DOHH2 (cell line): ENCODE data around the gene PATJ.

ENCODE experiments used
- H3F3A ChIP-seq: fragments of 200-600 bp; sonication (generic), shearing (Covaris generic); 2 replicates; pipeline ENCODE4 v1.6.0; 2016; ENCODE audit warnings: antibody characterized with exemption, mild to moderate bottlenecking; ENCODE audit not compliant: control insufficient read depth, insufficient read depth
- H3K27ac ChIP-seq: fragments of 200-600 bp; sonication (generic); 2 replicates; pipeline ENCODE4 v1.5.1; 2014; ENCODE audit warnings: low read depth, mild to moderate bottlenecking, low read length, moderate library complexity
- H3K27me3 ChIP-seq: fragments of 200-600 bp; sonication (generic); 2 replicates; pipeline ENCODE4 v1.6.1; 2014; ENCODE audit warnings: mild to moderate bottlenecking, low read length, mixed read lengths; ENCODE audit not compliant: control insufficient read depth
- H3K36me3 ChIP-seq: fragments of 200-600 bp; sonication (generic); 2 replicates; pipeline ENCODE4 v1.6.1; 2014; ENCODE audit warnings: mild to moderate bottlenecking, low read length, moderate library complexity, mixed read lengths; ENCODE audit not compliant: control insufficient read depth
- H3K4me1 ChIP-seq: fragments of 200-600 bp; sonication (generic); 2 replicates; pipeline ENCODE4 v1.6.1; 2014; ENCODE audit warnings: mild to moderate bottlenecking, low read length, mixed read lengths; ENCODE audit not compliant: control insufficient read depth
- H3K4me2 ChIP-seq: fragments of 200-600 bp; sonication (generic); 2 replicates; pipeline ENCODE4 v1.6.0; 2014; ENCODE audit warnings: mild to moderate bottlenecking, low read length, moderate library complexity
- H3K4me3 ChIP-seq: fragments of 200-600 bp; sonication (generic); 2 replicates; pipeline ENCODE4 v1.5.1; 2014; ENCODE audit warnings: mild to moderate bottlenecking, low read length, mixed read lengths
- H3K79me2 ChIP-seq: fragments of 200-600 bp; sonication (generic); 2 replicates; pipeline ENCODE4 v1.6.1; 2014; ENCODE audit warnings: mild to moderate bottlenecking, low read length, mixed read lengths; ENCODE audit not compliant: control insufficient read depth
- H3K9me2 ChIP-seq: fragments of 200-600 bp; sonication (generic); replicated peaks from 2 replicates; pipeline ENCODE4 v1.6.1; 2014; ENCODE audit warnings: mild to moderate bottlenecking, low read length, mixed read lengths; ENCODE audit not compliant: control insufficient read depth
- H3K9me3 ChIP-seq: fragments of 200-600 bp; sonication (generic); 2 replicates; pipeline ENCODE4 v1.6.1; 2014; ENCODE audit warnings: antibody characterized with exemption, low read length, mixed read lengths; ENCODE audit not compliant: control insufficient read depth, insufficient read depth
- H4K20me1 ChIP-seq: fragments of 200-600 bp; sonication (generic); 2 replicates; pipeline ENCODE4 v1.6.0; 2014; ENCODE audit warnings: low read depth, mild to moderate bottlenecking, antibody characterized with exemption, low read length, moderate library complexity; ENCODE audit not compliant: control insufficient read depth, insufficient read depth
- CTCF ChIP-seq: fragments of 200-600 bp; sonication (generic); IDR thresholded peaks from one replicate; pipeline ENCODE4 v1.5.1; 2014; ENCODE audit warnings: antibody characterized with exemption, mild to moderate bottlenecking, low read depth, low read length; ENCODE audit not compliant: poor library complexity, severe bottlenecking
- EZH2phosphoT487 ChIP-seq: fragments of 200-600 bp; sonication (generic); IDR thresholded peaks from 2 replicates; pipeline ENCODE4 v1.6.1; 2017; ENCODE audit warnings: borderline replicate concordance, mild to moderate bottlenecking, antibody characterized with exemption, low read length, moderate library complexity, mixed read lengths

Gene PATJ

DNA sequence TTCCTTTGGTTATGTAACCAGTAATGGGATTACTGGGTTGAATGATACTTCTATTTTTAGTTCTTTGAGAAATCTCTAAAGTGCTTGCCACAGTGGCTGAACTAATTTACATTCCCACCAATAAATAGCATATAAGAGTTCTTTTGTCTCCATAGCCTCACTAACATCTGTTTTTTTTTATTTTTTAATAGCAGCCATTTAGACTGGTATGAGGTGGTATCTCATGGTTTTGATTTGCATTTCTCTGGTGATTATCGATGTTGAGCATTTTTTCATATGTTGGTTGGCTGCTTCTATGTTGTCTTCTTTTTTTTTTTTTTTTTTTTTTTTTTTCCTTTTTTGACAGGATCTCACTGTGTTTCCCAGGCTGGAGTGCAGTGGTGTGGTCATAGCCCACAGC lies 319.8 kb downstream of the PATJ start:
- H3K79me2 ChIP-seq = no peaks in the 10 kb centered on the region
- TF ChIP-seq EZH2phosphoT487 = no peak
- no peak for TF ChIP-seq CTCF
- no peaks in the 10 kb centered on the region for H4K20me1 ChIP-seq
- H3K4me2 ChIP-seq = no peak overlapping the region
- H3K9me3 ChIP-seq = peaks cover 6% of the 10 kb centered on the region; the same call in 1 of the 2 replicates
- H3K36me3 ChIP-seq = no peaks in the 10 kb centered on the region
- H3K27ac ChIP-seq = no peak overlapping the region
- no peak overlapping the region for H3K4me3 ChIP-seq
- no peaks in the 10 kb centered on the region for H3F3A ChIP-seq
- no peaks in the 10 kb centered on the region for H3K4me1 ChIP-seq
- no peaks in the 10 kb centered on the region for H3K27me3 ChIP-seq
- no peaks in the 10 kb centered on the region for H3K9me2 ChIP-seq

- Histone ChIP-seq H3K79me2 (no peaks in the 10 kb centered on the region), H3K4me3 (no peak overlapping the region), H3K36me3 (no peaks in the 10 kb centered on the region), H3K27ac (no peak overlapping the region), H3K27me3 (no peaks in the 10 kb centered on the region), H3K9me2 (no peaks in the 10 kb centered on the region), H4K20me1 (no peaks in the 10 kb centered on the region), H3K4me2 (no peak overlapping the region), H3K4me1 (no peaks in the 10 kb centered on the region), H3F3A (no peaks in the 10 kb centered on the region), H3K9me3 (peaks cover 6% of the 10 kb centered on the region; the same call in 1 of the 2 replicates)
- TF ChIP-seq CTCF (no peak), EZH2phosphoT487 (no peak)
Measured at GRCh38 chr1:62064829-62065407, 322.6 kb downstream of the PATJ start.

GRCh38 chr1:62066713-62067112 lies 324.4 kb downstream of the PATJ start:
- Histone ChIP-seq H3F3A (no peaks in the 10 kb centered on the region), H3K9me2 (no peaks in the 10 kb centered on the region), H3K27ac (no peak overlapping the region), H3K4me1 (no peaks in the 10 kb centered on the region), H3K36me3 (no peaks in the 10 kb centered on the region), H3K9me3 (peaks cover 6% of the 10 kb centered on the region; the same call in 1 of the 2 replicates), H3K4me3 (no peak overlapping the region), H3K27me3 (no peaks in the 10 kb centered on the region), H3K79me2 (no peaks in the 10 kb centered on the region), H4K20me1 (no peaks in the 10 kb centered on the region), H3K4me2 (no peak overlapping the region)
- TF ChIP-seq EZH2phosphoT487 = no peak
- TF ChIP-seq CTCF = no peak
